Measurements from ENCODE around the gene FAM199X. TPM values are rescaled to one million over a fixed set of nuclear protein-coding genes. Genes with fewer than 3 reads are reported as not detected.
"Not testable (repeated sequence)": the region's sequence is repeated elsewhere in the genome, so short reads cannot be mapped to it uniquely, and the experiment has no call there.

Gene FAM199X
- total and polyA plus RNA-seq, 2 donors (not counting 3 experiments of a cell fraction or from before 2014, with no cell fraction given): 4.0 to 16.8 TPM

- H3K9ac ChIP-seq (replicated peaks; ENCODE audit: extremely low read depth, insufficient read depth, low read length); H3K9me3 ChIP-seq (replicated peaks; ENCODE audit: control insufficient read depth, insufficient read depth, low read length); H3K4me1 ChIP-seq (ENCODE audit: control insufficient read depth, extremely low read depth, insufficient read depth, low read length); H3K27me3 ChIP-seq (ENCODE audit: control insufficient read depth in 2 of 2, insufficient read depth in 2 of 2, low read length in 2 of 2); FAIRE-seq; H3K4me3 ChIP-seq (replicated peaks in 1 of 3; ENCODE audit: insufficient read depth in 1 of 3, low read depth in 1 of 3, low read length in 3 of 3); H3K27ac ChIP-seq (ENCODE audit: insufficient read depth, low read depth, low read length); H2AFZ ChIP-seq (ENCODE audit: low read depth, low read length); H3K9me1 ChIP-seq (replicated peaks; ENCODE audit: control insufficient read depth, extremely low read depth, insufficient read depth, low read length); dilution Hi-C loops (cut with MboI; ENCODE audit: extremely low pct_ligation_motif_present, low sequenced_read_pairs); H4K20me1 ChIP-seq (replicated peaks; ENCODE audit: control insufficient read depth, extremely low read depth, insufficient read depth, low read length); DNase-seq (ENCODE audit: low read depth, low spot score); POLR2A ChIA-PET; CTCF ChIA-PET; intact Hi-C loops (cut with micrococcal nuclease); H3K36me3 ChIP-seq (ENCODE audit: control insufficient read depth in 2 of 2, extremely low read depth in 1 of 2, insufficient read depth in 2 of 2, low read length in 2 of 2); BruUV-seq (replicated peaks); H3K79me2 ChIP-seq (ENCODE audit: control insufficient read depth, insufficient read depth, low read length); H3K4me2 ChIP-seq (ENCODE audit: insufficient read depth, low read length): not testable (repeated sequence)
These were observed 63.8 kb downstream of the FAM199X start for GRCh38 chrX:104230060-104230459.

Other genes with a start within 250 kb of the FAM199X start
- gene TMSB15B, start 203.8 kb upstream of the FAM199X start, total RNA-seq: 15.1 and 18.9 TPM in 2 replicates
- 12.1 and 14.5 TPM in 2 replicates for gene TMSB15B, start 203.8 kb upstream of the FAM199X start, polyA plus RNA-seq
- gene H2BW1, start 152.7 kb upstream of the FAM199X start, total RNA-seq: not detected in 2 replicates
- not detected in 2 replicates for gene H2BW1, start 152.7 kb upstream of the FAM199X start, polyA plus RNA-seq
- gene H2BW2, start 126.5 kb upstream of the FAM199X start, total RNA-seq: not detected in 2 replicates
- not detected in 2 replicates for gene H2BW2, start 126.5 kb upstream of the FAM199X start, polyA plus RNA-seq
- gene TMSB15C, start 90.2 kb upstream of the FAM199X start, total RNA-seq: 6.9 and 7.0 TPM in 2 replicates
- gene TMSB15C, start 90.2 kb upstream of the FAM199X start, polyA plus RNA-seq: 2.5 and 3.1 TPM in 2 replicates
- 1.6 and 2.3 TPM in 2 replicates for gene ZCCHC18, start 53.9 kb upstream of the FAM199X start, total RNA-seq
- gene ZCCHC18, start 53.9 kb upstream of the FAM199X start, polyA plus RNA-seq: 2.5 and 2.7 TPM in 2 replicates
- gene SLC25A53, start 9.4 kb upstream of the FAM199X start, total RNA-seq: 5.7 and 6.3 TPM in 2 replicates
- 3.0 and 4.6 TPM in 2 replicates for gene SLC25A53, start 9.4 kb upstream of the FAM199X start, polyA plus RNA-seq
- not detected in 2 replicates for gene ESX1, start 88.5 kb downstream of the FAM199X start, total RNA-seq
- gene ESX1, start 88.5 kb downstream of the FAM199X start, polyA plus RNA-seq: 0.05 TPM in 1 of 2 replicates, not detected in the other